HUES64 (cell line): ENCODE results near the gene KRTAP10-11.

Experiments
- H3K27ac ChIP-seq: 2 replicates; pipeline ENCODE4 v1.7.0; 2013; ENCODE audit warnings: low read depth, low read length, inconsistent platforms
- H3K27me3 ChIP-seq: 2 replicates; pipeline ENCODE4 v1.6.1; 2013; ENCODE audit warnings: mild to moderate bottlenecking, low read length; ENCODE audit not compliant: insufficient read depth
- H3K36me3 ChIP-seq: 2 replicates; pipeline ENCODE4 v1.6.1; 2013; ENCODE audit warnings: mild to moderate bottlenecking, low read length; ENCODE audit not compliant: insufficient read depth
- H3K4me1 ChIP-seq: 2 replicates; pipeline ENCODE4 v1.6.1; 2013; ENCODE audit warnings: mild to moderate bottlenecking, low read length, moderate library complexity; ENCODE audit not compliant: insufficient read depth
- H3K4me3 ChIP-seq: 2 replicates; pipeline ENCODE4 v1.5.1; 2013; ENCODE audit warnings: mild to moderate bottlenecking, low read length, moderate library complexity
- H3K9ac ChIP-seq: 2 replicates; pipeline ENCODE4 v1.6.1; 2013; ENCODE audit warnings: mild to moderate bottlenecking, low read depth, low read length
- H3K9me3 ChIP-seq: 2 replicates; pipeline ENCODE4 v1.6.1; 2013; ENCODE audit warnings: low read depth, low read length; ENCODE audit not compliant: insufficient read depth
- WGBS: fragments of 150-250, 120-280 bp; methylation state at CpG from one replicate; pipeline ENCODE4 v1.1.7; 2013; ENCODE audit warnings: missing lambda C conversion rate; 5-methylcytosine and 5-hydroxymethylcytosine counted together

Gene KRTAP10-11

DNA sequence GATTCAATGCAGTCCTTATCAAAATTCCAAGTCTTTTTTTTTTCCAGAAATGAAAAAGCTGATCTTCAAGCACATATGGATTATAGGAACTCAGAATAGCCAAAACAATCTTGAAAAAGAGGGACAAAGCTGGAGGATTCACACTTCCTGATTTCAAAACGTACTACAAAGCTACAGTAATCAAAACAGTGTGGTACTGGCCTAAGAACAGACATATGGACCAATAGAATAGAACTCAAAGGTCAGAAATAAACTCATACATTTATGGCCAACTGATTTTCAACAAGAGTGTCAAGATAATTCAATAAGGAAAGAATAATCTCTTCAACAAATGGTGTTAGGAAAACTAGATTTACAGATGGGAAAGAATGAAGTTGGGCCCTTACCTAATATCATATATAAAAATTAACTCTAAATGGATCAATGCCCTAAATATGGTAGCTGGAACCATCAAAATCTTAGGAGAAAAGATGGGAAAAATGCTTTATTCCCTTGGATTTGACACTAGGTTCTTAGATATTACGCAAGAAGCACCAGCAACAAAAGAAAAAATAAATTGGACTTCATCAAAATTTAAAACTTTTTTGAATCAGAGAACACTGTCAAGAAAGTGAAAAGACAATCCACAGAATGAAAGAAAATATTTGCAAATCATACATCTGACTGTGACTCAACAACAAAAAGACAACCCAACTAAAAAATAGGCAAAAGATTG is 46.7 kb downstream of the KRTAP10-11 start:
- no peaks in the 10 kb centered on the region for H3K27me3 ChIP-seq
- H3K36me3 ChIP-seq: no peaks in the 10 kb centered on the region
- peaks cover 14% of the 10 kb centered on the region for H3K9me3 ChIP-seq
- 67% methylated on average over 2 of the region's 2 CpGs for WGBS
- no peak overlapping the region for H3K9ac ChIP-seq
- no peak overlapping the region for H3K27ac ChIP-seq
- peaks cover 15% of the 10 kb centered on the region for H3K4me1 ChIP-seq
- H3K4me3 ChIP-seq: no peak overlapping the region

DNA sequence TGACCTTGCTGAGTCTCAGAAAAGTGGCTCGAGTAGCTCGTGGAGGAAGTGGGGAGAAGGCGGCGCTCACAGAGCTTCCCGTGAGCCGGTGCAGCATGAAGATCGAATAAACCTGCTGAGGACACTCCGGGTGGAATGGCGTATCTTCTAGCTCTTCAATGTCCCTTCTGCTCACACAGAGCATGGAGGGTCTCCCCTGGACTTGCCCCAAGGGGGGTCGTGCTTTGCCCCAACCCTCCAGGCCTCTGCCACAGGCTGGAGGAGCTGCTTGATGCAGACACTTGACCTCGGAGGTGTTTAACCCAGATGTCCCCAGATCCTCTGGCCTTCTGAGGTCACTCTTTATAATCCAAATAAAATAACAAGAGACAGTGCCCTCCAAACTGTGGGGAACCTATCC is 48.6 kb downstream of the KRTAP10-11 start:
- H3K4me3 ChIP-seq: no peak overlapping the region
- no peaks in the 10 kb centered on the region for H3K36me3 ChIP-seq
- WGBS: 80% methylated on average over 11 of the region's 11 CpGs
- peaks cover 25% of the 10 kb centered on the region for H3K4me1 ChIP-seq
- peaks cover 14% of the 10 kb centered on the region for H3K9me3 ChIP-seq
- H3K9ac ChIP-seq: no peak overlapping the region
- H3K27ac ChIP-seq: no peak overlapping the region
- no peaks in the 10 kb centered on the region for H3K27me3 ChIP-seq

DNA sequence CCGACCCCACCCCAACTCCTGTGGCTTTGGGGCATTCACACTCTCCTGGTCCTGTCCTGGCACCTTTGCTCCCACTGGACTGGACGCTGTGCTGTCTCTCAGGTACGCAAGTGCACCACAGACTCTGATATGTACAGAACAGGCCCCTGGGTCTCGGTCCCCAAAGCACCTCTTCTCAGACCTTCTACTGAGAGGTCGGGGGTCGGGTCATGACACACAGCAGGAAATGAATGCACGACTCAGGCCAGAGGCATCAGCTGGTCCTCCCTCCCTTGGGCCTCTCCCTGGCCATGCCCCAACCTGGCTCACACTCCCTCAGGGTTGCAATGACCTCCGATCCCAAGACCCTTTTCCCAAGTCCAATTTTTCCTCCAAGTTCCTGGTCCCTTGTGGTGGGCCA is 49.0 kb downstream of the KRTAP10-11 start:
- no peak overlapping the region for H3K4me3 ChIP-seq
- WGBS: 76% methylated on average over 8 of the region's 8 CpGs
- H3K27me3 ChIP-seq: no peaks in the 10 kb centered on the region
- H3K27ac ChIP-seq: no peak overlapping the region
- H3K36me3 ChIP-seq: no peaks in the 10 kb centered on the region
- H3K9ac ChIP-seq: no peak overlapping the region
- H3K4me1 ChIP-seq: peaks cover 27% of the 10 kb centered on the region
- H3K9me3 ChIP-seq: peaks cover 14% of the 10 kb centered on the region

DNA sequence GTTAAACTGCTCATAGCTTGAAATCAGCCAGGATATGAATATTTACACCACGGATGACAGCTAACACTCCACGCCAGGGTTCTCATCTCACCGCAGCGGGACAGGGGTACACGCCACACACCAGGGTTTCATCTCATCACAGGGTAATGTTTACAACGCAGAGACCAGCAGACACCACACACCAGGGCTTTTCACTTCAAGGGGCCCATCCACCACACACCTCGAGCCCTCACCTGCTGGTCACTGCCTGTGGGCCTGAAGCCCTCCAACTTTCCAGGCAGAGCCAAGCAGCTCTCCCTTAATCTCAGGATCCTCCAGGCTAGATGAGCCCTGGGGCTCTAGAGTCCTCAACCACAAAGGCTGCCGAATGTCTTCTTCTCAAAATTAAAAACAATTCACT is 49.4 kb downstream of the KRTAP10-11 start:
- no peaks in the 10 kb centered on the region for H3K36me3 ChIP-seq
- no peaks in the 10 kb centered on the region for H3K27me3 ChIP-seq
- H3K27ac ChIP-seq: no peak overlapping the region
- no peak overlapping the region for H3K4me3 ChIP-seq
- H3K9me3 ChIP-seq: peaks cover 14% of the 10 kb centered on the region
- H3K9ac ChIP-seq: no peak overlapping the region
- H3K4me1 ChIP-seq: peaks cover 27% of the 10 kb centered on the region
- WGBS: 86% methylated on average over 8 of the region's 8 CpGs

DNA sequence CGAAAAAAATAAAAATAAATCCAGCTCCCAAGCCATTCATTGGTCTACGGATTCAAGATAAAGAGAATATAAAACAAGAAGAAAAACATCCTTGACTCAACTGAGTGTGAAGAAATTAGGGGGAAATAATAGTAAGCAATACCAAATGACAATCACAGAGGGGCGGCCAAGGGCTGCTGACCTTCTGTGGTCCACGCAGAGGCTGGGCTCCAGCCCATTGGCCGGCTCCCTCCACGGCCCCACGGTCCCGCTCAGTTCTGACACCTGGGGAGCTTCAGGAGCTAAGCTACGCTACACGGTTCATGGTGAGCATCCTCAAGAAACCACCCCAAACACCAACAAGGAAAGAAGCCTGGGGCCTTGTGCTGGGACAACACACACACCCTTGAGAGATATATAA is 50.4 kb downstream of the KRTAP10-11 start:
- Histone ChIP-seq H3K27ac (no peak overlapping the region), H3K36me3 (no peaks in the 10 kb centered on the region), H3K9ac (no peak overlapping the region), H3K4me3 (no peak overlapping the region), H3K9me3 (peaks cover 14% of the 10 kb centered on the region), H3K27me3 (no peaks in the 10 kb centered on the region), H3K4me1 (peaks cover 27% of the 10 kb centered on the region)
- 70% methylated on average over 9 of the region's 10 CpGs for WGBS
